HCT116 (cell line): ENCODE results near the gene F10. TPM values are rescaled to one million over a fixed set of nuclear protein-coding genes. Genes with fewer than 3 reads are reported as not detected.

Source experiments
- ATAC-seq: fragments of 200-7000 bp; cut with Tn5 transposase; 2 replicates; pipeline ENCODE4 v1.9.1; 2020; ENCODE audit warnings: mild to moderate bottlenecking, moderate library complexity
- BruUV-seq: library from RNA; stranded (reverse); fragments of 400-500 nt; replicated peaks from 2 replicates; lab custom pipeline; 2021; lab: Mats Ljungman, UMichigan
- CTCF ChIA-PET: fragments of 300-600 bp; sonication (Branson Sonifier 250); formaldehyde crosslinking; loops from one replicate; lab custom pipeline; 2021; ENCODE audit warnings: antibody characterized with exemption; lab: Charles Lee
- POLR2A ChIA-PET: fragments of 300-600, 350-600 bp; sonication (Branson Sonifier 250); formaldehyde crosslinking; loops from one replicate; lab custom pipeline; 2021; ENCODE audit warnings: antibody characterized with exemption; lab: Charles Lee
- RAD21 ChIA-PET, 2 experiments: fragments of 300-600 bp; sonication (Branson Sonifier 250); formaldehyde crosslinking; loops; one replicate each; lab custom pipeline; 2023; ENCODE audit warnings: low total read pairs in 2 of 2; ENCODE audit not compliant: uncharacterized antibody in 2 of 2, unreplicated experiment in 2 of 2, low non-redundant PET in 1 of 2; lab: Charles Lee
- DNase-seq: peaks from one replicate; pipeline ENCODE4 v3.0.0-alpha.2; 2010; ENCODE audit warnings: low read depth, low spot score
- H2AFZ ChIP-seq: fragments of 200-600 bp; shearing (Covaris generic), sonication (generic); 2 replicates; pipeline ENCODE4 v1.6.1; 2017; ENCODE audit warnings: low read depth, mixed run types, mixed read lengths, antibody characterized with exemption, low read length; ENCODE audit not compliant: poor library complexity, severe bottlenecking
- H3K27ac ChIP-seq: 2 replicates; pipeline ENCODE4 v1.5.1; 2012; ENCODE audit warnings: low read depth, low read length
- H3K27me3 ChIP-seq: fragments of 200-600 bp; sonication (generic); 2 replicates; pipeline ENCODE4 v1.6.1; 2016; ENCODE audit warnings: mixed run types, low read length, mixed read lengths; ENCODE audit not compliant: insufficient read depth
- H3K36me3 ChIP-seq, 2 experiments: fragments of 200-500 bp in 1 of 2; fragments of 200-600 bp in 1 of 2; sonication (Bioruptor generic) in 1 of 2; sonication (generic) in 1 of 2; 2 replicates each; pipeline versions ENCODE4 v1.5.1 to v1.6.1; 2014 to 2016; ENCODE audit warnings: low read length in 2 of 2, inconsistent platforms in 1 of 2, mixed read lengths in 1 of 2, mixed run types in 1 of 2; ENCODE audit not compliant: insufficient read depth in 2 of 2, control insufficient read depth in 1 of 2
- H3K4me1 ChIP-seq, 2 experiments: fragments of 200-600 bp in 1 of 2; sonication (generic) in 1 of 2; 2 replicates each; pipeline versions ENCODE4 v1.5.1 to v1.6.1; 2012 to 2017; ENCODE audit warnings: low read length in 2 of 2, inconsistent platforms in 1 of 2, mild to moderate bottlenecking in 1 of 2, mixed read lengths in 1 of 2, mixed run types in 1 of 2, moderate library complexity in 1 of 2; ENCODE audit not compliant: insufficient read depth in 2 of 2, control insufficient read depth in 1 of 2
- H3K4me2 ChIP-seq: fragments of 200-600 bp; sonication (generic); 2 replicates; pipeline ENCODE4 v1.6.1; 2017; ENCODE audit warnings: mixed run types, low read length, mixed read lengths
- H3K4me3 ChIP-seq, 2 experiments: fragments of 200-600 bp in 1 of 2; sonication (generic) in 1 of 2; replicated peaks in 1 of 2; 2 replicates each; pipeline ENCODE4 v1.5.1; 2011 to 2016; ENCODE audit warnings: low read length in 2 of 2, control low read depth in 1 of 2, low read depth in 1 of 2, mild to moderate bottlenecking in 1 of 2, mixed read lengths in 1 of 2, mixed run types in 1 of 2
- H3K79me2 ChIP-seq: fragments of 200-600 bp; sonication (generic); 2 replicates; pipeline ENCODE4 v1.6.1; 2017; ENCODE audit warnings: mild to moderate bottlenecking, mixed run types, low read length, moderate library complexity, mixed read lengths; ENCODE audit not compliant: insufficient read depth
- H3K9ac ChIP-seq: fragments of 200-600 bp; sonication (generic); 2 replicates; pipeline ENCODE4 v1.6.1; 2016; ENCODE audit warnings: low read length, mixed read lengths
- H3K9me2 ChIP-seq: fragments of 200-600 bp; sonication (generic), shearing (Covaris generic); 2 replicates; pipeline ENCODE4 v1.6.1; 2017; ENCODE audit warnings: mixed run types, mild to moderate bottlenecking, moderate library complexity; ENCODE audit not compliant: insufficient read depth
- H3K9me3 ChIP-seq, 2 experiments: fragments of 200-500 bp in 1 of 2; fragments of 200-600 bp in 1 of 2; sonication (Bioruptor generic) in 1 of 2; sonication (generic) in 1 of 2; 2 replicates each; pipeline ENCODE4 v1.6.1; 2014 to 2017; ENCODE audit warnings: low read length in 2 of 2, mixed read lengths in 2 of 2, inconsistent platforms in 1 of 2, low read depth in 1 of 2, mild to moderate bottlenecking in 1 of 2, mixed run types in 1 of 2, moderate library complexity in 1 of 2; ENCODE audit not compliant: control insufficient read depth in 1 of 2, insufficient read depth in 1 of 2
- H4K20me1 ChIP-seq: fragments of 200-600 bp; sonication (generic), shearing (Covaris generic); 2 replicates; pipeline ENCODE4 v1.6.1; 2017; ENCODE audit warnings: mixed run types, mild to moderate bottlenecking, moderate library complexity; ENCODE audit not compliant: insufficient read depth
- ATF3 ChIP-seq: IDR thresholded peaks from 2 replicates; pipeline ENCODE4 v1.6.1; 2012
- CBX3 ChIP-seq: IDR thresholded peaks from 2 replicates; pipeline ENCODE4 v1.6.1; 2012; ENCODE audit warnings: low read depth
- CTCF ChIP-seq, 3 experiments: fragments of 200-600 bp in 1 of 3; sonication (generic) in 1 of 3; IDR thresholded peaks in 2 of 3; conservative IDR thresholded peaks in 1 of 3; 2 replicates each; pipeline ENCODE4 v1.5.1; 2012 to 2017; ENCODE audit warnings: low read depth in 2 of 3, low read length in 2 of 3, antibody characterized with exemption in 1 of 3, borderline replicate concordance in 1 of 3, control low read depth in 1 of 3, mild to moderate bottlenecking in 1 of 3, mixed read lengths in 1 of 3, mixed run types in 1 of 3, moderate library complexity in 1 of 3; ENCODE audit not compliant: insufficient read depth in 1 of 3
- EGR1 ChIP-seq: IDR thresholded peaks from 2 replicates; pipeline ENCODE4 v1.6.1; 2012; ENCODE audit warnings: low read depth
- ELF1 ChIP-seq: IDR thresholded peaks from 2 replicates; pipeline ENCODE4 v1.6.1; 2012; ENCODE audit warnings: low read depth, borderline replicate concordance
- EZH2 ChIP-seq: fragments of 200-600 bp; sonication (generic); IDR thresholded peaks from 2 replicates; pipeline ENCODE4 v1.6.1; 2017; ENCODE audit warnings: antibody characterized with exemption, mixed run types
- EZH2phosphoT487 ChIP-seq: fragments of 200-600 bp; IDR thresholded peaks from 2 replicates; pipeline ENCODE4 v1.6.1; 2018; ENCODE audit warnings: antibody characterized with exemption, borderline replicate concordance
- FOSL1 ChIP-seq: IDR thresholded peaks from 2 replicates; pipeline ENCODE4 v1.6.1; 2012; ENCODE audit warnings: low read depth
- JUND ChIP-seq: IDR thresholded peaks from 2 replicates; pipeline ENCODE4 v1.6.1; 2012
- POLR2A ChIP-seq: IDR thresholded peaks from 2 replicates; pipeline ENCODE4 v1.7.0; 2011; ENCODE audit warnings: borderline replicate concordance; ENCODE audit not compliant: insufficient read depth, insufficient read length; ENCODE audit errors: extremely low read depth
- POLR2AphosphoS5 ChIP-seq: IDR thresholded peaks from 2 replicates; pipeline ENCODE4 v1.6.1; 2011; ENCODE audit warnings: mild to moderate bottlenecking, low read depth, low read length, moderate library complexity
- RAD21 ChIP-seq: IDR thresholded peaks from 2 replicates; pipeline ENCODE4 v1.6.1; 2012; ENCODE audit warnings: low read depth, mild to moderate bottlenecking
- REST ChIP-seq: IDR thresholded peaks from 2 replicates; pipeline ENCODE4 v1.6.1; 2012; ENCODE audit warnings: low read depth
- SIN3A ChIP-seq: IDR thresholded peaks from 2 replicates; pipeline ENCODE4 v1.6.1; 2012; ENCODE audit warnings: low read depth
- SRF ChIP-seq: IDR thresholded peaks from 2 replicates; pipeline ENCODE4 v1.6.1; 2012; ENCODE audit warnings: low read depth
- TCF7L2 ChIP-seq: IDR thresholded peaks from 2 replicates; pipeline ENCODE4 v1.7.0; 2011; ENCODE audit warnings: borderline replicate concordance, inconsistent platforms; ENCODE audit not compliant: insufficient read depth, insufficient read length; ENCODE audit errors: extremely low read depth
- YY1 ChIP-seq: IDR thresholded peaks from 2 replicates; pipeline ENCODE4 v1.6.1; 2011; ENCODE audit warnings: low read length, low read depth, moderate library complexity, mild to moderate bottlenecking; ENCODE audit not compliant: insufficient replicate concordance; ENCODE audit errors: extremely low read depth
- ZBTB33 ChIP-seq: IDR thresholded peaks from 2 replicates; pipeline ENCODE4 v1.6.1; 2011; ENCODE audit warnings: mild to moderate bottlenecking, low read length, moderate library complexity; ENCODE audit not compliant: insufficient replicate concordance; ENCODE audit errors: extremely low read depth
- ZNF274 ChIP-seq: fragments of 200-500 bp; sonication (Bioruptor generic); IDR thresholded peaks from 2 replicates; pipeline ENCODE4 v1.6.1; 2014; ENCODE audit warnings: mild to moderate bottlenecking, low read depth, low read length, inconsistent platforms
- intact Hi-C: fragments of 100-400 bp; cut with micrococcal nuclease; formaldehyde crosslinking; loops from 2 replicates; pipeline ENCODE4 v1.10.0; 2022
- total RNA-seq: library from RNA; stranded (reverse); gene quantifications from one replicate; pipeline ENCODE4 v1.2.1, GENCODE V29; 2021; ENCODE audit not compliant: unreplicated experiment

The F10 gene
- total RNA-seq, 1 experiment from 2014 or later = 4.0 TPM

- no peaks in the 10 kb centered on the region for H3K79me2 ChIP-seq
- intact Hi-C loops = no loop called here
- no peaks in the 10 kb centered on the region for H3K36me3 ChIP-seq
- ChIA-PET POLR2A (no interaction called here), CTCF (no interaction called here), RAD21 (no interaction called here)
- no peak overlapping the region for H3K4me3 ChIP-seq
- no peaks in the 10 kb centered on the region for H3K9me3 ChIP-seq
- no TSS peak for BruUV-seq
- H3K9me2 ChIP-seq = no peaks in the 10 kb centered on the region
- peaks cover 0 to 4% of the 10 kb centered on the region in 2 experiments; a peak in 1 of 4 replicates for H3K4me1 ChIP-seq
- no peak overlapping the region for H3K4me2 ChIP-seq
- DNase-seq (no peak), ATAC-seq (no peak)
- H2AFZ ChIP-seq = no peak overlapping the region
- TF ChIP-seq SRF (no peak), CBX3 (no peak), POLR2A (no peak), EZH2 (no peak), ELF1 (no peak), REST (no peak), SIN3A (no peak), ZNF274 (no peak), FOSL1 (no peak), EZH2phosphoT487 (no peak), RAD21 (no peak), JUND (no peak), POLR2AphosphoS5 (no peak), ZBTB33 (no peak), EGR1 (no peak), CTCF (IDR thresholded peaks at IDR 0.05 in 2 of 3, conservative IDR thresholded peaks at IDR 0.05 in 1 of 3; ENCODE audit: borderline replicate concordance in 1 of 3, insufficient read depth in 1 of 3, low read depth in 2 of 3, low read length in 2 of 3) (no peak), TCF7L2 (no peak), ATF3 (no peak), YY1 (no peak)
- no peak overlapping the region for H3K27ac ChIP-seq
- no peaks in the 10 kb centered on the region for H3K27me3 ChIP-seq
- no peak overlapping the region for H3K9ac ChIP-seq
- H4K20me1 ChIP-seq = no peaks in the 10 kb centered on the region
Observed at GRCh38 chr13:113110048-113110851, 12.3 kb upstream of the F10 start.
